HepG2 (cell line): Measurements from ENCODE around the gene KCNAB2.
"Not testable (repeated sequence)": the region's sequence is repeated elsewhere in the genome, so short reads cannot be mapped to it uniquely, and the experiment has no call there.

Source experiments
- ATF3 ChIP-seq: sonication (generic); formaldehyde crosslinking; IDR thresholded peaks from 2 replicates; pipeline ENCODE4 v1.4.0; 2020; ENCODE audit warnings: missing genetic modification reagents
- BRF2 ChIP-seq: sonication (generic); formaldehyde crosslinking; IDR thresholded peaks from 2 replicates; pipeline ENCODE4 v1.8.1; 2022; ENCODE audit warnings: mild to moderate bottlenecking, missing genetic modification reagents
- CBX1 ChIP-seq: IDR thresholded peaks from one replicate; pipeline ENCODE4 v1.6.1; 2016; ENCODE audit warnings: antibody characterized with exemption, low read depth
- CTCF ChIP-seq: sonication (generic); formaldehyde crosslinking; IDR thresholded peaks from 2 replicates; pipeline ENCODE4 v1.5.0; 2020; ENCODE audit warnings: mild to moderate bottlenecking, missing genetic modification reagents, moderate library complexity
- ESRRA ChIP-seq: sonication (generic); formaldehyde crosslinking; IDR thresholded peaks from 2 replicates; pipeline ENCODE4 v1.5.1; 2020; ENCODE audit warnings: mild to moderate bottlenecking, low read depth, missing genetic modification reagents
- NR2F2 ChIP-seq: IDR thresholded peaks from 2 replicates; pipeline ENCODE4 v1.6.1; 2012; ENCODE audit warnings: low read depth, inconsistent platforms, borderline replicate concordance
- PCBP2 ChIP-seq: fragments of 200-400 bp; formaldehyde crosslinking; optimal IDR thresholded peaks from 2 replicates; pipeline ENCODE3; 2018; ENCODE audit warnings: low read length, low read depth; ENCODE audit not compliant: poor library complexity, severe bottlenecking
- POLR2AphosphoS5 ChIP-seq: IDR thresholded peaks from 2 replicates; pipeline ENCODE4 v1.6.1; 2012; ENCODE audit warnings: low read depth, low read length
- RAD21 ChIP-seq: fragments of 450-650 bp; formaldehyde crosslinking; IDR thresholded peaks from 2 replicates; pipeline ENCODE4 v1.5.0; 2020; ENCODE audit warnings: mild to moderate bottlenecking
- SMAD3 ChIP-seq: sonication (generic); formaldehyde crosslinking; IDR thresholded peaks from 2 replicates; pipeline ENCODE4 v1.4.0; 2020; ENCODE audit warnings: missing genetic modification reagents
- ZBTB33 ChIP-seq: sonication (generic); formaldehyde crosslinking; IDR thresholded peaks from 2 replicates; pipeline ENCODE4 v1.4.0; 2020; ENCODE audit warnings: missing genetic modification reagents
- ZNF737 ChIP-seq: sonication (generic); formaldehyde crosslinking; IDR thresholded peaks from 2 replicates; pipeline ENCODE4 v1.5.0; 2020; ENCODE audit warnings: missing genetic modification reagents, mild to moderate bottlenecking, borderline replicate concordance
- ZNF883 ChIP-seq: sonication (generic); formaldehyde crosslinking; IDR thresholded peaks from 2 replicates; pipeline ENCODE4 v1.5.1; 2020; ENCODE audit warnings: mild to moderate bottlenecking, missing genetic modification reagents; ENCODE audit errors: not compliant biosample characterization

- not testable (repeated sequence) for TF ChIP-seq CTCF; PCBP2; CBX1; ZBTB33; RAD21; ESRRA (CRISPR knock-in tag); POLR2AphosphoS5; ZNF883 (CRISPR knock-in tag); NR2F2; BRF2 (CRISPR knock-in tag); SMAD3 (CRISPR knock-in tag); ATF3 (CRISPR knock-in tag); ZNF737 (CRISPR knock-in tag)
Measured at GRCh38 chr1:6077061-6077460, 31.4 kb downstream of the KCNAB2 start.
